OCI-LY3 (cell line): Measurements from ENCODE around the gene ITGA6.

Experiments
- CTCF ChIP-seq: fragments of 200-600, 300-600 bp; sonication (generic); IDR thresholded peaks from 2 replicates; pipeline ENCODE4 v1.5.1; 2014; ENCODE audit warnings: antibody characterized with exemption, low read length, low read depth
- EZH2phosphoT487 ChIP-seq: fragments of 200-600 bp; shearing (Covaris generic); IDR thresholded peaks from 2 replicates; pipeline ENCODE4 v1.6.1; 2018; ENCODE audit warnings: antibody characterized with exemption, mixed run types, low read depth

- TF ChIP-seq CTCF (no peak), EZH2phosphoT487 (no peak)
These were observed 123.9 kb downstream of the ITGA6 start for GRCh38 chr2:172551271-172551670.
